RWPE2 (cell line): Measurements from ENCODE around the gene ADAM33.

Source experiments
- ATAC-seq: fragments of 200-7000 bp; cut with Tn5 transposase; 3 replicates; pipeline ENCODE4 v1.9.1; 2021; ENCODE audit warnings: low read depth
- DNase-seq: peaks from one replicate; pipeline ENCODE4 v3.0.0-alpha.2; 2020; ENCODE audit warnings: low spot score
- H3K27ac ChIP-seq: fragments of 450-650 bp; 2 replicates; pipeline ENCODE4 v1.5.1; 2017; ENCODE audit warnings: mild to moderate bottlenecking; ENCODE audit not compliant: poor library complexity, severe bottlenecking
- H3K27me3 ChIP-seq: fragments of 250-450 bp; sonication (Bioruptor Pico); 2 replicates; pipeline ENCODE4 v1.5.1; 2021; ENCODE audit warnings: mild to moderate bottlenecking, moderate library complexity; ENCODE audit not compliant: insufficient read depth, poor library complexity, severe bottlenecking
- H3K36me3 ChIP-seq: fragments of 250-450 bp; sonication (Bioruptor Pico); 2 replicates; pipeline ENCODE4 v1.5.1; 2020; ENCODE audit warnings: low read depth, mild to moderate bottlenecking, moderate library complexity
- H3K4me1 ChIP-seq: fragments of 250-450 bp; sonication (Bioruptor Pico); 2 replicates; pipeline ENCODE4 v1.5.1; 2021; ENCODE audit warnings: mild to moderate bottlenecking, moderate library complexity; ENCODE audit not compliant: insufficient read depth, poor library complexity, severe bottlenecking
- H3K4me3 ChIP-seq: fragments of 250-450 bp; sonication (Bioruptor Pico); 2 replicates; pipeline ENCODE4 v1.5.1; 2021; ENCODE audit warnings: mild to moderate bottlenecking, moderate library complexity; ENCODE audit not compliant: severe bottlenecking
- H3K9me3 ChIP-seq: fragments of 250-450 bp; sonication (Bioruptor Pico); 2 replicates; pipeline ENCODE4 v1.5.1; 2021; ENCODE audit warnings: mild to moderate bottlenecking, moderate library complexity; ENCODE audit not compliant: severe bottlenecking
- TF ChIP-seq, protein P1 (sequence below): fragments of 450-650 bp; IDR thresholded peaks from one replicate; pipeline ENCODE4 v1.5.1; 2017; ENCODE audit warnings: mild to moderate bottlenecking, moderate library complexity; ENCODE audit not compliant: poor library complexity, severe bottlenecking

The ADAM33 gene

DNA sequence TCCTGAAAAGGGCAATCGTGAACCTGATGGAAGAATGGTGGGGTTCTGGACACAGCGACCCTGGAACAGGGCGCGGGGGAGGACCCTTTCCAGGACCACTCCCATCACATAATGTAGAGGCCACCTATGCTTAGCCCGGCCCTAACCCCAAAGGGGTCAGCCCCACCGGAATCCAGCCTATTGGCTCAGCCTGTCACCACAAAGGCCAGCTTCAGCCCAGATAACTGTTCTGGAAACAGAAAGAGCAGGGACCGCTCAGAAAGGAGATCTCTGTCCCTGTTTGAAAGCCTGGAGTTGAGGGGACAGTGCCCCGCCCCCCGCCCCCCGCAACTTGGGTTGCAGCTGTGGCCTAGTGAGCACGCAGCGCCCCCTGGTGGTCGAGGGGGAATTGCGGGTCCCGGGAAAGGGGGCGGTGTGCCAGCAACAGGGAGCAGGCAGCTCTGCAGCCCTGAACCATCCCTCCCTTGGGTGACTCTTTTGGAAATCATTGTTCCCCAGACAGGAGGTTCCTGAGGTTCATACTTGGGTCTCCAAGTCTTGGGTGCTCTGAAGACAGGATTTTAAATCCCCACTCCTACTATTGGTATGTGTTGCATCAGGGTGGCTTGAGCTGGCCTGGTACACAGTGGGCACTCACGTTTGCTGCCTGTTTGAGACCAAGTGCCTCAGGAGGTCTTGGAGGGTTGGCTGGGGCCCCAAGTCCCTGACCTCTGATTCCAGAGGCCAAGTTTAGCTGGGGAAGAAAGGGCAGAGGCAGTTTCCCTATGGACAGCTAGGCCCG lies 29.1 kb upstream of the ADAM33 start:
- H3K27me3 ChIP-seq, result no peaks in the 10 kb centered on the region
- TF ChIP-seq, protein P1, sequence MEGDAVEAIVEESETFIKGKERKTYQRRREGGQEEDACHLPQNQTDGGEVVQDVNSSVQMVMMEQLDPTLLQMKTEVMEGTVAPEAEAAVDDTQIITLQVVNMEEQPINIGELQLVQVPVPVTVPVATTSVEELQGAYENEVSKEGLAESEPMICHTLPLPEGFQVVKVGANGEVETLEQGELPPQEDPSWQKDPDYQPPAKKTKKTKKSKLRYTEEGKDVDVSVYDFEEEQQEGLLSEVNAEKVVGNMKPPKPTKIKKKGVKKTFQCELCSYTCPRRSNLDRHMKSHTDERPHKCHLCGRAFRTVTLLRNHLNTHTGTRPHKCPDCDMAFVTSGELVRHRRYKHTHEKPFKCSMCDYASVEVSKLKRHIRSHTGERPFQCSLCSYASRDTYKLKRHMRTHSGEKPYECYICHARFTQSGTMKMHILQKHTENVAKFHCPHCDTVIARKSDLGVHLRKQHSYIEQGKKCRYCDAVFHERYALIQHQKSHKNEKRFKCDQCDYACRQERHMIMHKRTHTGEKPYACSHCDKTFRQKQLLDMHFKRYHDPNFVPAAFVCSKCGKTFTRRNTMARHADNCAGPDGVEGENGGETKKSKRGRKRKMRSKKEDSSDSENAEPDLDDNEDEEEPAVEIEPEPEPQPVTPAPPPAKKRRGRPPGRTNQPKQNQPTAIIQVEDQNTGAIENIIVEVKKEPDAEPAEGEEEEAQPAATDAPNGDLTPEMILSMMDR, result peak; percentile 96
- H3K36me3 ChIP-seq, result no peaks in the 10 kb centered on the region
- H3K4me3 ChIP-seq, result no peak overlapping the region
- no peaks in the 10 kb centered on the region for H3K4me1 ChIP-seq
- H3K27ac ChIP-seq, result no peak overlapping the region
- H3K9me3 ChIP-seq, result no peaks in the 10 kb centered on the region
- DNase-seq (no peak), ATAC-seq (0 out of 3 replicates have a peak, but pooled peaks have one; percentile 35)

DNA sequence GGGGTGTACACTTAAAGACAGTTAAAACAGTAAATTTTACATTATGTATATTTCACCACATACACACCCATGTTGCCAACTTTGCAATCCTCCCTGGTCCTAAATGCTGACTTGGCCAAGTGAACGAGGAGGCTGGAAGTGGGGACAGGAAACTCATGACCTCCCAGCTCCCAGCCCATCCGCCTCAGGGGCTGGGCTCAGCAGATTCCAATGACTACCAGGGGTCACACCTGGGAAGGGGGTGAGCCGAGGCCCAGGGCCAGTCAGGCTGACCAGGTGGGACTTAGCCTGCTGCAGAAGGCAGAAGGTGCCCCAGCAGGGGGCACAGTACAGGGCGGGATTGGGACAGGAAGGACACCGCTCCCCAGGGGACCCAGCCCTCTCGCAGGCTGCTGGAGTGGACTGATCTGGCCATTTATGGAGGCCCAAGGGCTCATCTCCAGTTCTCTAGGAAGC lies 28.2 kb upstream of the ADAM33 start:
- Histone ChIP-seq H3K4me1 (no peaks in the 10 kb centered on the region), H3K4me3 (no peak overlapping the region), H3K27ac (no peak overlapping the region), H3K36me3 (no peaks in the 10 kb centered on the region), H3K9me3 (no peaks in the 10 kb centered on the region), H3K27me3 (no peaks in the 10 kb centered on the region)
- ATAC-seq (0 out of 3 replicates have a peak, but pooled peaks have one; percentile 8), DNase-seq (no peak)
- TF ChIP-seq, protein P1, result no peak

DNA sequence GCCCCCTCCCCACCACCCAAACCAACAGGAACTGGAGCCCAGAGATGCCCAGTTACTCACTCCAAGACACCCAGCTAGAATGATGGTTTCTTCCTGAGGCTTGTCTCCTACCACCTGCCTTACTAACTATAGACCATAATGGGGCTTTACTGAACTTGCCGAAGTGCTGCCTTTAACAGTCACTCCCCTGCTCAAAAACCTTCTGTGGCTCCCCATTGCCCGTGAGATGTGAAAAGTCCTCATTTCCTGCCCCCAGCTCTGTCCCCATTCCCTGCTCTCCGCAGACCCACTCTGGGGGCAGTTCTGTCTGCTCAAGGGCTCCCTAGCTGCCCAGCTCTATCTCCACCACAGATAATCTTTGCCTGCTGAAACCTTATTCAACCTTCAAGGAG lies 25.7 kb upstream of the ADAM33 start:
- Histone ChIP-seq H3K4me3 (no peak overlapping the region), H3K36me3 (no peaks in the 10 kb centered on the region), H3K4me1 (no peaks in the 10 kb centered on the region), H3K9me3 (no peaks in the 10 kb centered on the region), H3K27me3 (no peaks in the 10 kb centered on the region), H3K27ac (no peak overlapping the region)
- no peak for ATAC-seq
- TF ChIP-seq, protein P1, result no peak
- no peak for DNase-seq

DNA sequence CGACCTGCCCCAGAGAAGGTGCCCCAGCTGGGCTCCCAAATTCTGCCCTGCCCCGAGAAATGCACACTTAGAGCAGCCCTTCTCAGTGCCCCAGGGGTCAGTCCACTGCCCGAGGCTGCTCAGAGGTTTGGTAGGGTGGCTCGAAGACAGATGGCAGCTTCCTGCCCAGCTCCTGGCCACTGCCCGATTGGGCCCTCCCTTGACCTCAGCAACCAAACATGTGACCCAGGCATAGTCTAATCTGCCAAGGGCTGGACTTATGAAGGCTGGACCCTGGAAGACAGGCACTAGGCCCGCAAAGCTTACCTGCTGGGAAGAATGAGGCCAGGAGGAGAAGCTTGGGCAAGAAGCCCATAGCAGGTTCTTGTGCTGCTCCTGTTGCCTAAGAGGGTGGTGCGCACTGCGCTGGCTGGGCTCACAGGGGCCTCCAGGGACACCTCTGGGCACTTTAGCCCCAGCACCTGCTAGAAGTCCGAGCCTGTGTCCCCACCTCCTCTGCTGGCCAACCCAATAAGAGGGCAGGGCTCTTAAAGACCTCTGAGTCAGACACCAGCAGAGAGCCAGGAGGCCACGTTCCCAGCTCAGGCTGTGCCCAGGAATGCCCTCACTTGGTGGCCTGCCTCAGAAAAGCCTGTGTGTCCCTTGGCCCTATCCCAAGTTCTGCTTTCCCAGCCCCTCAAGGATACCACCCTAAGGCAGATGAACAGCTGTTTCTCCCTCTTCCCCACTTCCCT lies 25.1 kb upstream of the ADAM33 start:
- H3K27me3 ChIP-seq, result no peaks in the 10 kb centered on the region
- ATAC-seq (peak; percentile 34; the same call in 1 of the 3 replicates), DNase-seq (no peak)
- no peak overlapping the region for H3K27ac ChIP-seq
- no peaks in the 10 kb centered on the region for H3K9me3 ChIP-seq
- no peaks in the 10 kb centered on the region for H3K36me3 ChIP-seq
- TF ChIP-seq, protein P1, result no peak
- no peaks in the 10 kb centered on the region for H3K4me1 ChIP-seq
- no peak overlapping the region for H3K4me3 ChIP-seq
